ENCODE measurements around the gene LAMTOR3.

The LAMTOR3 gene, protein sequence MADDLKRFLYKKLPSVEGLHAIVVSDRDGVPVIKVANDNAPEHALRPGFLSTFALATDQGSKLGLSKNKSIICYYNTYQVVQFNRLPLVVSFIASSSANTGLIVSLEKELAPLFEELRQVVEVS

GRCh38 chr4:99894161-99894997 is at the start of gene LAMTOR3:
LAMTOR3 (minus strand) TSS chr4:99894427; CDS start chr4:99893963, 464 bp downstream.
- peak; percentile 89 for DNase-seq

DNA sequence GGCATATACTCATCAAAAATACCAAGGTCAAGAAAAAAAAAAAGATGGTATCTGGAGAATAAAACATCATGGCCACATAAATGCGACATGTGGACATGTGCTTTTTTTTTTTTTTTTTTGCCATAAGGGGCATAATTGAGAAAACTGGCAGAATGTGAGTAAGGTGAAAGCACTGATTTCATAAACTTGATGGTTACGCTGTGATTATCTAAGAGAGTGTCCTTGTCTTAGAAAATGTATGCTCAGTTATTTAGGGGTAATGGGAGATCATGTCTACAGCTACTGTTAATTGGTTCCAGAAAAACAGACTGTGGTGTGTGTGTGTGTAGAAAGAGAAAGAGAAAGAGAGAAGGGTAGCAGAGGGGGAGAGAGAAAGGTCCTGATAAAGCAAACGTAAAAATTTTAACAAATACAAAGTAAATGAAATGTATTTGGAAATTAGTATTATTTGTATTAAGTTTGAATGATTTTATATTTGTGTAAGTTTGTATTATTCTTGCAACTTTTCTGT is 44.1 kb upstream of the LAMTOR3 start:
- DNase-seq: no peak

- no peak for DNase-seq
Measured at GRCh38 chr4:99934891-99935290, 40.7 kb upstream of the LAMTOR3 start.

- DNase-seq: no peak
Measured at GRCh38 chr4:99927566-99927965, 33.3 kb upstream of the LAMTOR3 start.

DNA sequence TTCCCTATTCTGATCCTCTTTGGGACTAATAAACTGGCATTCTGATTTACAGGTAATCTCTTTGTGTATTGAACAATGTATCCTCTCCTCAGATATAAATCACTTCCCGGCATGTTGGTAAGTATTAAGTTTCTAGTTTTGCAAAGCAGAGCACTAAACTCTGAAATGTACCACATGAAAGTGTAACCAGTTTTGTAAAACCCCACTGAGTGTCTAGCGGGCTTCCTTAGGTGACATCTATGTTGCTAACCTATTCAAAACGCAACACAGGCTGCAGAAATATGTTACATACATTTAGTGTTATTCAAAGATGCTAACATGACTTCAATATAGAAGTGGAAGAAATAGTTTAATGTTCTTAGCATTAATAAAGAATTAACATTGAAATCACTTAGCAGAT is 26.9 kb upstream of the LAMTOR3 start:
- no peak for DNase-seq

DNA sequence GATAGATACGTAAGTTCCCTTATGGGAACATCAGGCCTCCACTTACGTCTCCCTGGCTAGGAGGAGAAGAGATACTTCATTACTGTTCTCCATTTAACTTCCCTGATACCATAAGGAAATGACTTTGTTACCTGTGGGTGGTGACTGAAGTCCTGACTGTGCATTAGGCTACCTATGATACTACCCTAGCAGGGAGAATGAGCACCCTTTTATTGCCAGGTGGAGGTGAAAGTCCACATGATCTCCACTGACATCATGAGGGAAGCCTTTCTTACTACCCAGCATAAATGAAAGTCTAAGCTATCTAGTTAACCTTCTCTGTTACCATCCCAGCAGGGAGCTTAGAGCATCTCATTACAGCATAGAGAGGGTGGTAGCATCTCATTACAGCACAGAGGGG is 24.4 kb upstream of the LAMTOR3 start:
- DNase-seq: no peak

DNA sequence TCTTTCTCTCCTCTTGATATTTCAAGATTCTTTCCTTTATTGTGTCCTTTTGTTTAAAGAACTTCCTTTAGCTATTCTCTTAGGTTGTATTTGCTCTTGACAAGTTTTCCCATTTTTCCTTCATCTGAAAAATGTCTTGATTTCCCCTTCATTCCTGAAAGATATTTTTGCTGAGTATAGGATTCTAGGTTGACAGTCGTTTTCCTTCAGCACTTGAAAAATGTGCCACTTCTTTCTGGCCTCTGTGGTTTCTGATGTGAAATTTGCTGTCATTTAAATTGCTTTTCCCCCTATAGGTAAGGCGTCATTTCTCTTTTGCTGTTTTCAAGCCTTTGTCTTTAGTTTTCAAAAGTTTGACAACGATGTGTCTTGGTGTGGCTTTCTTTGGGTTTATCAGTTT is 23.3 kb upstream of the LAMTOR3 start:
- DNase-seq: no peak

DNA sequence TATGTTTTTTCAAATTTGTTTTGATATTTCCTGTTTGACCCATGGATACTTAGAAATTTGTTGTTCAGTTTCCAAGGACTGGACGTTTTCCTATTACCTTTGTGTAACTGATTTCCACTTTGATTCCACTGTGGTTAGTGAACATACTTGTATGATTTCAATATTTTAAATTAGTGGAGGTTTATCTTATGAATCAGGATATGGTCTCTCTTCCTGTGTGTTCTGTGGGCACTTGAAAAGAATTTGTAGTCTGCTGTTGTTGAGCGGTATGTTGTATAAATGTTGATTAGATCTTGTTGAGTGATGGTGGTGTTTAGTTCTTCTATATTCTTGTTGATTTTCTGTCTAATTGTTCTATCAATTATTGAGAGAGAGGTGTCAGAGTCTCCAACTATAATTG is 21.2 kb upstream of the LAMTOR3 start:
- DNase-seq: peak; percentile 16

- DNase-seq: no peak
Measured at GRCh38 chr4:99894998-99895397, 771 bp upstream of the LAMTOR3 start.

GRCh38 chr4:99893839-99894160 is 427 bp downstream of the LAMTOR3 start:
- no peak for DNase-seq

DNA sequence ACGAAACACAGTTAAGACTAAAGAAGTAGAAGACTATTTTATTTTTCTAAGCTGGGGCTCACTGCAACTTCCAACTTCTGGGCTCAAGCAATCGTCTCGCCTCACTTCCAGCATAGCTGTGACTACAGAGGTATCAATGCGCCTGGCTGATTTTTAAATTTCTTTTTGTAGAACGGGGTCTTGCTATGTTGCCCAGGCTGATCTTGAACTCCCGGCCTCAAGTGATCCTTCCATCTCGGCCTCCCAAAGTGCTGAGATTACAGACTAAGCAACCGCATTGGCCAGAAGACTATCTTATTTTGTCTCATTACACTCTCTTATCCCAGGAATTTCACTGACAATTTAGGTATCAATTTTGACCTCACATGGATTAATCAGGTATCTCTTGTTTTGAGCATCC is 1.2 kb downstream of the LAMTOR3 start:
- no peak for DNase-seq

- no peak for DNase-seq
Measured at GRCh38 chr4:99891351-99891750, 2.9 kb downstream of the LAMTOR3 start.

DNA sequence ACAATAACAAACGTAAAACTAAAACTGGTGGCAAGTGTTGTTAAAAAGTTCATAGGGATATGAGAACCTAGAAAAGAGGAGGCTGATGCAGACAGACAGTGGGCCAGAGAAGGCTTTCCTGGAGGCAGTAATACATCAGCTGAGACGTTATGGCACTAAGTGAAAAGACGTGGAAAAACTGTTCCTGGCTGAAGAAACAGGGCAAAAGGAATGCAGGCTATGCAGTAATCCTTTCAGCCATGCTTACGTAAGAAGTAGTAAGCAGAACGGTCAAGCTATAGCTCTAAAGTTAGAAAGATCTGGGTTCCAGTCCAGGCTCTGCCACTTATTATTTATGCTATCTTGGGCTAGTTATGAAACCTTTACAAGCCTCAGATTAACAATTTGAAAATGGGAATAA is 6.4 kb downstream of the LAMTOR3 start:
- peak; percentile 22 for DNase-seq

DNA sequence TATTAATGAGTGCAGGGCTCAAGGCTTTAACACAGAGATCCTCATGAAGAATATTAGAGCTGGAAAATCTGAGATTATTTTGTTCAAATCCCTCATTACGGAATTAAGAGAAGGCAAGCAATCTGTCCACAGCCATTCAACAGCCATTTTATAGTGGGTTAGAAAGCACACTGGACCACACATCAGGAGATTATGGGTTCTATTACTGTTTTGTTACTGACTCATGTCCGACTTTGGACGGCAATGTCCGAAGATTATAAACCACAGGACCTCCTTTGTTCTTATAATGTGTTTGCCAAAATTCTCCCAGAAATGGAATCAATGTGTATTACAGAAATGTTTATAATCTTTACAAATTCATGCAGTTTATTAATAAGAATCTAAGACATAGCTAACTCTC is 8.1 kb downstream of the LAMTOR3 start:
- no peak for DNase-seq

GRCh38 chr4:99885687-99886086 is 8.5 kb downstream of the LAMTOR3 start:
- DNase-seq: no peak

- DNase-seq: no peak
Measured at GRCh38 chr4:99885063-99885664, 9.1 kb downstream of the LAMTOR3 start.

- DNase-seq: no peak
Measured at GRCh38 chr4:99879458-99879857, 14.8 kb downstream of the LAMTOR3 start.

DNA sequence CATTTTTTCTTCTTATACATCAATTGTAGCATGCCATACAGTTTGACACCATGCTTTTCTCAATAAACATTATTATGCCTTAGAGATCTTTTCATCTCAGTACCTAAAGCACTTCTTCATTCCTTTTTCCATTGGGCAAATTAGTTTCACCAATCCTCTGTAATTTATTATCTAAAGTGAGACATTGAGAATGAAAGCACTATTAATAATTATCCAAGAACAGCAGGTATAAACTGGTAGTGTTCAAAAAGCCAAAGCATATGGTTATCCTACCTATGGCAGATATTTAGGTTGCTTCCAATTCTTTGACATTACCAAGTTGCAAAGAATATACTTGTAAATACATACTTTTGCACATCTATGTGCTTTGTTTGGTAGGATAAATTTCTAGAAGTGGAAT is 15.6 kb downstream of the LAMTOR3 start:
- DNase-seq: no peak

GRCh38 chr4:99876946-99877345 is 17.3 kb downstream of the LAMTOR3 start:
- DNase-seq: no peak

- no peak for DNase-seq
Measured at GRCh38 chr4:99875071-99875470, 19.2 kb downstream of the LAMTOR3 start.

- no peak for DNase-seq
Measured at GRCh38 chr4:99872570-99872969, 21.7 kb downstream of the LAMTOR3 start.

- peak; percentile 76 for DNase-seq
Measured at GRCh38 chr4:99868126-99868596, 26.1 kb downstream of the LAMTOR3 start.

DNA sequence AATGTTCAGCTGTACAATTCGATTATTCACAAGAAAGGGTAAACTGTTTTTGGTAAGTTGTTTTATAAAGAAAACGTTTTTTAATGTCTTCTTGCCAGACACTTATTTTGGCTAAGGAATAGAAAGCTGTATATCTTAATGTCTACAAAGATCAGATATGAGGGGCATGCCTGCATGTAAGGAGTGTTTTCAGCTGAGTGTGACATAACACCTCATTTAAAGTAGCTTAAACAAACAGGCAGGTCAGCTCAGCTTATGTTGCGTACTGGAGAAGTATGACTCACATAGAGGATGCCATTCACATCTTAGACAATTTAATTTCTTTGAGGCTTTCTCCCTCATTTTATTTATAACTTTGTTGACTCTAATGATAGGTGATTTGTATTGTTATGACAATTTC is 30.4 kb downstream of the LAMTOR3 start:
- no peak for DNase-seq
